ENCODE measurements around the gene HCAR3.

GRCh38 chr12:122721057-122721545 lies 4.5 kb upstream of the HCAR3 start:
- TF ChIP-seq MAZ (IDR thresholded peaks at IDR 0.05; ENCODE audit: borderline replicate concordance, low read depth, low read length) (no peak), POLR2A (IDR thresholded peaks at IDR 0.05; ENCODE audit: low read length) (no peak), SMC3 (IDR thresholded peaks at IDR 0.05) (no peak), EP300 (IDR thresholded peaks at IDR 0.05) (no peak), CTCF (IDR thresholded peaks at IDR 0.05) (no peak), MYC (IDR thresholded peaks at IDR 0.05; ENCODE audit: borderline replicate concordance, low read length) (no peak), NR3C1 (IDR thresholded peaks at IDR 0.05) (no peak), ATOH8 (CRISPR knock-in tag; IDR thresholded peaks at IDR 0.05; ENCODE audit: low read depth) (no peak), KDM1A (IDR thresholded peaks at IDR 0.05; ENCODE audit: low read depth) (no peak), RAD21 (conservative IDR thresholded peaks at IDR 0.05 in 1 of 2, IDR thresholded peaks at IDR 0.05 in 1 of 2) (no peak), RFX5 (IDR thresholded peaks at IDR 0.05) (no peak)
